HFFc6 (cell line): ENCODE measurements around the gene TRAPPC6A. TPM values are rescaled to one million over a fixed set of nuclear protein-coding genes. Genes with fewer than 3 reads are reported as not detected.

Experiments used
- DNase-seq: peaks from one replicate; pipeline ENCODE4 v3.0.0-alpha.2; 2018
- H3K27ac Mint-ChIP-seq: 2 replicates; pipeline ENCODE4 v1.8.0; 2020; ENCODE audit warnings: mild to moderate bottlenecking, mixed read lengths
- H3K27me3 Mint-ChIP-seq: 2 replicates; pipeline ENCODE4 v1.8.0; 2021; ENCODE audit warnings: mild to moderate bottlenecking, moderate library complexity, mixed read lengths; ENCODE audit not compliant: insufficient read depth
- H3K36me3 Mint-ChIP-seq: 2 replicates; pipeline ENCODE4 v1.8.0; 2021; ENCODE audit warnings: low read depth, mixed read lengths
- H3K4me1 Mint-ChIP-seq: 2 replicates; pipeline ENCODE4 v1.8.0; 2020; ENCODE audit warnings: low read depth, mixed read lengths
- H3K4me3 Mint-ChIP-seq: 2 replicates; pipeline ENCODE4 v1.8.0; 2020; ENCODE audit warnings: mild to moderate bottlenecking, moderate library complexity, mixed read lengths
- H3K9me3 Mint-ChIP-seq: 2 replicates; pipeline ENCODE4 v1.8.0; 2020; ENCODE audit warnings: mild to moderate bottlenecking, mixed read lengths
- CTCF ChIP-seq: fragments of 200-600 bp; sonication (generic); IDR thresholded peaks from 2 replicates; pipeline ENCODE4 v1.5.0; 2021; ENCODE audit warnings: antibody characterized with exemption, mild to moderate bottlenecking
- total RNA-seq, 6 experiments: library from RNA; stranded (reverse); fragmentation: NEBNext Ultra II Directional; extraction: Animal tissue kit (Norgen Biotek cat#: 25700); gene quantifications; 2 replicates in 1 of 6; 3 replicates in 5 of 6; pipeline ENCODE4 v1.2.3, GENCODE V29; 2021

The TRAPPC6A gene
- total RNA-seq, 6 experiments from 2014 or later, result 3.5 to 6.9 (median 5.2) TPM

DNA sequence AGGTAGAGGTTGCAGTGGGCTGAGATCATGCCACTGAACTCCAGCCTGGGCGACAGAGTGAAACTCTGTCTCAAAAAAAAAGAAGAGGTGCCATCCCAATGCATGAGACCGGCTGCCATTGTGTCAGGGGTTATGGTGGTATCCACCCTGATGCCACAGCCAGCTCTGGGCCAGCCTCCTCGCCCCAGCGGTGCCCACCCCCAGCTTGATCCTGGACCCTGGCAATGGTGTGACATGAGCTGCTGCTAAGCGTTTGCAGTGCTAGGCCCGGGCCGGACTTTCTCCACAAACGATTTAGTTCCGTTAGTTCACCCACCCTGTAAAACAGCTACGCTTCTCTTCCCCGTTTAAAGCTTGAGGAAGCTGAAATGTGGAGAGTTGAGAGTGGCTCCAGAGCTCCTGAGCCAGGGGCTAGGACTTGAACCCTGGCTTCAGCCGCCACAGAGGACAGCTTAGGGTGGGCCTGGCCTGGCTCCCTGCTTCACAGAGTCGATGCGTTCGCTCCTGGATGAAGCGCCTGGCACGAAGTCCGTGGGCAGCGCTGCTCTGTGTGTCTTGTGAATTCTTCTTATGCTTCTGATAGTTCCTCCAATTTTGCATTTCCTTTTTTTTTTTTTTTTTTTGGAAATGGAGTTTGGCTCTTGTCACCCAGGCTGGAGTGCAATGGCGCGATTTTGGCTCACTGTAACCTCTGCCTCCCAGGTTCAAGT, 42.7 kb downstream of the TRAPPC6A start:
- no peak for DNase-seq
- no peaks in the 10 kb centered on the region for H3K9me3 Mint-ChIP-seq
- H3K36me3 Mint-ChIP-seq, result no peaks in the 10 kb centered on the region
- H3K4me1 Mint-ChIP-seq, result peaks cover 15% of the 10 kb centered on the region
- H3K27me3 Mint-ChIP-seq, result peaks cover 2% of the 10 kb centered on the region
- TF ChIP-seq CTCF, result no peak
- H3K4me3 Mint-ChIP-seq, result no peak overlapping the region
- H3K27ac Mint-ChIP-seq, result no peak overlapping the region

DNA sequence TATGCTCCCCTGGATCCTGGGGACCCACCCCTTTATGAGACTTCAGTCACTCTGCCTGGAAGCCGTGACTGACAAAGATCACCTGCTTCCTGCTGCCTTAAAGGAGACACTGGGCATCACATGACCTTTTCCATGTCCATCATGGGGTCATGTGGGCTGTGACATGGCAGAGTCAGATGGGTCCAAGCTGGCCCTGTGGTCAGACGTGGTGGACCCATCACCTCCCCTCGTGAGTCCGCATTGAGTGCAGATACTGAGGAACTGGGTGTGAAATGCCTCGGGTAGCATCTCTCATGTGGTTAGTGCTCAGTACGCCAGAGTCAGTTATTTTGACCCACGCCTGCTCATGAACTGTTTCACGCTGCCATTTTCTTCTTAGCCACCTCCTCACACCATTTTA, 44.4 kb downstream of the TRAPPC6A start:
- peaks cover 15% of the 10 kb centered on the region for H3K4me1 Mint-ChIP-seq
- no peak overlapping the region for H3K27ac Mint-ChIP-seq
- H3K27me3 Mint-ChIP-seq, result peaks cover 2% of the 10 kb centered on the region
- H3K36me3 Mint-ChIP-seq, result no peaks in the 10 kb centered on the region
- no peak overlapping the region for H3K4me3 Mint-ChIP-seq
- no peak for DNase-seq
- no peak for TF ChIP-seq CTCF
- no peaks in the 10 kb centered on the region for H3K9me3 Mint-ChIP-seq

GRCh38 chr19:45130888-45131615, 47.0 kb downstream of the TRAPPC6A start:
- H3K27ac Mint-ChIP-seq, result peak overlapping the region; percentile 21; the same call in 1 of the 2 replicates
- DNase-seq, result no peak

DNA sequence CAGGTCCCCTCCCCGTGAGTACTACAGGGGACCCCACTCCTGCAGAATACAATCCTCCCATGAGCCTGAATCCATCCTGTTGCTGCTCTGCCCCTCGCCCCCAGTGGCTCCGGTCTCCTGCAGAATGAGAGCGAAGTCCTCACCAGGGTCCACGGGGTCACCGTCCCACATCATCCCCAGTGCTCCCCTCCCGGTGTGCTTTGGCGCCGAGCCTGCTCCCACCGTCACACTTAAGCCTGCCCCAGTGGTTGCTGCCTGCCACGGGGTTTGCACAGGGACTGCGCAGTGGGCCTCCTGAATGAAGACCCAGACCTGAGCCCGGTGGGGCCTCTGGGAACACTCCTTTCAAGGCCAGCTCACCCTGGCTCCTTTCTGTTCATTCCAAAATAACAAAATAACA, 47.8 kb downstream of the TRAPPC6A start:
- peaks cover 2% of the 10 kb centered on the region for H3K27me3 Mint-ChIP-seq
- H3K36me3 Mint-ChIP-seq, result no peaks in the 10 kb centered on the region
- no peak overlapping the region for H3K27ac Mint-ChIP-seq
- no peaks in the 10 kb centered on the region for H3K9me3 Mint-ChIP-seq
- H3K4me3 Mint-ChIP-seq, result no peak overlapping the region
- no peak for DNase-seq
- H3K4me1 Mint-ChIP-seq, result peaks cover 12% of the 10 kb centered on the region; the same call in 1 of the 2 replicates
- TF ChIP-seq CTCF, result no peak

More at GRCh38 chr19:45130888-45131615, 47.0 kb downstream of the TRAPPC6A start:
- Mint-ChIP-seq H3K4me3 (no peak overlapping the region), H3K9me3 (no peaks in the 10 kb centered on the region), H3K4me1 (peaks cover 12% of the 10 kb centered on the region; the same call in 1 of the 2 replicates), H3K27me3 (peaks cover 2% of the 10 kb centered on the region; the same call in 1 of the 2 replicates), H3K36me3 (no peaks in the 10 kb centered on the region)
- TF ChIP-seq CTCF, result peak; percentile 56

- H3K27me3 Mint-ChIP-seq, result no peaks in the 10 kb centered on the region; the same call in 1 of the 2 replicates
- no peaks in the 10 kb centered on the region for H3K36me3 Mint-ChIP-seq
- no peak overlapping the region for H3K27ac Mint-ChIP-seq
- no peak for TF ChIP-seq CTCF
- H3K4me3 Mint-ChIP-seq, result no peak overlapping the region
- H3K4me1 Mint-ChIP-seq, result peaks cover 16% of the 10 kb centered on the region; the same call in 1 of the 2 replicates
- H3K9me3 Mint-ChIP-seq, result no peaks in the 10 kb centered on the region
- DNase-seq, result no peak
Observed at GRCh38 chr19:45128806-45129205, 49.2 kb downstream of the TRAPPC6A start.
